Colonic mucosa (tissue), 4 donors: ENCODE results near the gene PKP3. TPM values are rescaled to one million over a fixed set of nuclear protein-coding genes. Genes with fewer than 3 reads are reported as not detected.

Experiments
- DNase-seq: peaks from one replicate; pipeline ENCODE4 v3.0.0-alpha.2; 2020
- H3K27ac ChIP-seq: fragments of 200-600 bp; one replicate; pipeline ENCODE4 v1.8.0; 2021
- H3K27me3 ChIP-seq: fragments of 200-600 bp; one replicate; pipeline ENCODE4 v1.8.0; 2021
- H3K36me3 ChIP-seq: fragments of 200-600 bp; one replicate; pipeline ENCODE4 v1.8.0; 2021
- H3K4me1 ChIP-seq: fragments of 200-600 bp; one replicate; pipeline ENCODE4 v1.8.0; 2021; ENCODE audit warnings: mild to moderate bottlenecking
- H3K4me3 ChIP-seq: fragments of 200-600 bp; one replicate; pipeline ENCODE4 v1.8.0; 2021
- H3K9ac ChIP-seq, 2 donors: one replicate each; pipeline ENCODE4 v1.7.0; 2013; ENCODE audit warnings: control low read depth in 2 of 2, low read depth in 2 of 2, low read length in 2 of 2
- H3K9me3 ChIP-seq: fragments of 200-600 bp; one replicate; pipeline ENCODE4 v1.8.0; 2021
- intact Hi-C: fragments of 100-400 bp; cut with DNase I; formaldehyde crosslinking; loops from one replicate; pipeline ENCODE4 v1.14.1; 2022
- total RNA-seq, 2 donors: library from RNA; stranded (reverse); fragmentation: NEBNext Ultra II Directional in 1 of 2; extraction: Animal tissue kit (Norgen Biotek cat#: 25700) in 1 of 2; gene quantifications; one replicate each; pipeline ENCODE4 v1.2.1, GENCODE V29; 2021
- TF ChIP-seq, protein P1 (sequence below): fragments of 200-600 bp; IDR thresholded peaks from one replicate; pipeline ENCODE4 v1.8.0; 2022; ENCODE audit warnings: antibody characterized with exemption, mild to moderate bottlenecking
- donor health status: healthy.
- donor health status: DM: no; HTN: no; CAD: no.
- donor health status: DM: no; HTN: no; CAD: no.

The PKP3 gene
- total RNA-seq, 2 donors from 2014 or later, result 167 to 247 TPM

GRCh38 chr11:356610-357009 is 37.4 kb upstream of the PKP3 start:
- no peaks in the 10 kb centered on the region for H3K9me3 ChIP-seq
- no peak overlapping the region for H3K9ac ChIP-seq
- DNase-seq, result no peak
- no peak overlapping the region for H3K27ac ChIP-seq
- no peaks in the 10 kb centered on the region for H3K36me3 ChIP-seq
- H3K27me3 ChIP-seq, result no peaks in the 10 kb centered on the region
- no peak overlapping the region for H3K4me3 ChIP-seq
- H3K4me1 ChIP-seq, result peaks cover 6% of the 10 kb centered on the region
- intact Hi-C loops, result loop anchor here (5.0 kb wide), 1 partner anchor 49 kb away; the partner anchor contains the start of gene IFITM2
- TF ChIP-seq, protein P1, sequence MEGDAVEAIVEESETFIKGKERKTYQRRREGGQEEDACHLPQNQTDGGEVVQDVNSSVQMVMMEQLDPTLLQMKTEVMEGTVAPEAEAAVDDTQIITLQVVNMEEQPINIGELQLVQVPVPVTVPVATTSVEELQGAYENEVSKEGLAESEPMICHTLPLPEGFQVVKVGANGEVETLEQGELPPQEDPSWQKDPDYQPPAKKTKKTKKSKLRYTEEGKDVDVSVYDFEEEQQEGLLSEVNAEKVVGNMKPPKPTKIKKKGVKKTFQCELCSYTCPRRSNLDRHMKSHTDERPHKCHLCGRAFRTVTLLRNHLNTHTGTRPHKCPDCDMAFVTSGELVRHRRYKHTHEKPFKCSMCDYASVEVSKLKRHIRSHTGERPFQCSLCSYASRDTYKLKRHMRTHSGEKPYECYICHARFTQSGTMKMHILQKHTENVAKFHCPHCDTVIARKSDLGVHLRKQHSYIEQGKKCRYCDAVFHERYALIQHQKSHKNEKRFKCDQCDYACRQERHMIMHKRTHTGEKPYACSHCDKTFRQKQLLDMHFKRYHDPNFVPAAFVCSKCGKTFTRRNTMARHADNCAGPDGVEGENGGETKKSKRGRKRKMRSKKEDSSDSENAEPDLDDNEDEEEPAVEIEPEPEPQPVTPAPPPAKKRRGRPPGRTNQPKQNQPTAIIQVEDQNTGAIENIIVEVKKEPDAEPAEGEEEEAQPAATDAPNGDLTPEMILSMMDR, result no peak

DNA sequence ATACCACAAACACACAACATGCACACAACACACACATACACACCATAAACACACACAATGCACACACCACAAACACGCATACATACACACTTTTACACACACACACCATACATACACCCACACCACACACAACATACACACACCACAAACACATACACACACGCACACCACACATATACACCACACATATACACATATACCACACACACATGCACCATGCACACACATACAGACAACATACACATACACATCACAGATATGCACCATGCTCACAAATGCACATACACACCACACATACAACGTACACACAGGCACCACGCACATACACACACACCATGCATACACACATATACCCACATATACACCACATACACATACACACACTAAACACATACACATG is 36.4 kb upstream of the PKP3 start:
- Histone ChIP-seq H3K36me3 (no peaks in the 10 kb centered on the region), H3K27me3 (no peaks in the 10 kb centered on the region), H3K9ac (no peak overlapping the region), H3K27ac (no peak overlapping the region), H3K4me1 (peaks cover 6% of the 10 kb centered on the region), H3K4me3 (no peak overlapping the region), H3K9me3 (no peaks in the 10 kb centered on the region)
- TF ChIP-seq, protein P1, result no peak
- no peak for DNase-seq
- intact Hi-C loops, result loop anchor here (5.0 kb wide), 1 partner anchor 50 kb away; the partner anchor contains the start of gene IFITM2

DNA sequence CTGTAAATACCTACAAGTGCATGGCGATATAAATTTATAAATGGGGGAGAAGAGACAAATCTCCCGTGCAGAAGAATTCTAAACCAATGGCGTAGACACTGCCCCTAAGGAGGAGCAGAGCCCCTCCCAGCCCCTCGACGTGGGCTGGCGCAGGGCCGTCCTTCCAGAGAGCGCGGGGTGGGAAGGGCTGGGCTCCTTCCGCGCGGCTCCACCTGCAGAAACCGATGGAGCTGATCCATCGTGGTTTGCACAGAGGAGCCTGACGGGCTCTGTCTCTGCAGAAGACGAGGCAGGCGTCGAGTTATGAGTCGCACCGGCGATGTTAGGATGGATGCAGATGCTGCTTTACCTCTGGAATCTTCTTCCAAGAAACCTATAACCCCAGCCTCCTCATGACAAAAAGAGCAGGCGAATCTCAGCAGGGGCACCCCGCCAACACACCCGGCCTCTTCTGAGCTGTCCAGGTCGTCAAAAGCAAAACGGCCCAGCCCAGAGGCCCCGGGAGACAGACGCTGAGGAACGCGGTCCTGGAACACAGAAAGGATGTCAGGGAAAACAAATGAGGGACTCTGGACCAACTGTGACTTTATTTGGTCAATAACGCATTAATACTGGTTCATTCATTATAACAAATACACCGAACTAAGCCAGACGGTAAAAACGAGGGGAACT is 35.7 kb upstream of the PKP3 start:
- peaks cover 2% of the 10 kb centered on the region for H3K4me1 ChIP-seq
- TF ChIP-seq, protein P1, result no peak
- no peak overlapping the region for H3K27ac ChIP-seq
- H3K36me3 ChIP-seq, result no peaks in the 10 kb centered on the region
- no peak for DNase-seq
- intact Hi-C loops, result loop anchor here (5.0 kb wide), 1 partner anchor 51 kb away; the partner anchor contains the start of gene IFITM2
- no peak overlapping the region for H3K4me3 ChIP-seq
- H3K9ac ChIP-seq, result no peak overlapping the region
- H3K27me3 ChIP-seq, result no peaks in the 10 kb centered on the region
- H3K9me3 ChIP-seq, result no peaks in the 10 kb centered on the region

DNA sequence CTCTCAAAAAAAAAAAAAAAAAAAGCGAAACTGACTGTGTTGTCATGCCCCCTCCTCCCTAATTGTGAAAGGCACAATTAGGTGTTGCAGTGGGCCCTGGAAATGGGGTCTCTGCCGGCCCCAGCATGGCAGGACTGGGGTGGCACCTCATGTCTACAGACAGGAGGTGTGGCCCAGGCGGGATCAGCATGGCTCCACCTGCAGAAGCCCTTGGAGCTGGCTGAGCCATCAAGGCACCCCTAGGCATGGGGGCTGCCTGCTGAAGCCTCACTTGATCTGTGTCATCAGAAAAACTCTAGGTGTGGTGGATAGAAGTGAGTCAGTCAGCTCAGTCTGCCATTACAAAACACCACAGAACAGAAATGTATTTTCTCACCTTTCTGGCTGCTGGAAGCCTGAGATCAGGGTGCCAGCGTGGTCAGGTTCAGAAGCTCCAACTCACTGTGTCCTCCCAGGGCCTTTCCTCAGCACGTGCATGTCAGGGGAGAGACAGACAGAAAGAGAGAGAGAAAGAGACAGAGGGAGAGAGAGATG is 34.8 kb upstream of the PKP3 start:
- TF ChIP-seq, protein P1, result no peak
- intact Hi-C loops, result loop anchor here (5.0 kb wide), 1 partner anchor 52 kb away; the partner anchor contains the start of gene IFITM2
- no peaks in the 10 kb centered on the region for H3K36me3 ChIP-seq
- DNase-seq, result no peak
- H3K27ac ChIP-seq, result no peak overlapping the region
- no peaks in the 10 kb centered on the region for H3K4me1 ChIP-seq
- H3K9ac ChIP-seq, result no peak overlapping the region
- H3K27me3 ChIP-seq, result no peaks in the 10 kb centered on the region
- H3K9me3 ChIP-seq, result no peaks in the 10 kb centered on the region
- H3K4me3 ChIP-seq, result no peak overlapping the region

GRCh38 chr11:360326-361280 is 33.4 kb upstream of the PKP3 start:
- intact Hi-C loops, result loop anchor here (5.0 kb wide), 2 partner anchors 108 to 123 kb away; partner anchors contain the start of genes PSMD13 and SIRT3
- Histone ChIP-seq H3K9me3 (no peaks in the 10 kb centered on the region), H3K9ac (no peak overlapping the region), H3K36me3 (no peaks in the 10 kb centered on the region), H3K27me3 (no peaks in the 10 kb centered on the region), H3K4me3 (no peak overlapping the region), H3K27ac (no peak overlapping the region), H3K4me1 (no peaks in the 10 kb centered on the region)
- DNase-seq, result no peak
- TF ChIP-seq, protein P1, result no peak
